Stomach (tissue), 4 donors: ENCODE data around the gene ADM2.
"Not testable (repeated sequence)": the region's sequence is repeated elsewhere in the genome, so short reads cannot be mapped to it uniquely, and the experiment has no call there.

Experiments used
- CTCF ChIP-seq, 7 experiments: fragments of 450-650 bp in 4 of 7; fragments of 200-600 bp in 3 of 7; sonication (generic) in 3 of 7; IDR thresholded peaks; one replicate each; pipeline ENCODE4 v1.5.1; 2016 to 2019; ENCODE audit warnings: antibody characterized with exemption in 7 of 7, control low read depth in 2 of 7, mild to moderate bottlenecking in 1 of 7
- POLR2A ChIP-seq, 4 donors: fragments of 450-650 bp; IDR thresholded peaks; one replicate each; pipeline ENCODE4 v1.6.1; 2016; ENCODE audit warnings: antibody characterized with exemption in 4 of 4, control low read depth in 2 of 4, mild to moderate bottlenecking in 1 of 4, moderate library complexity in 1 of 4

DNA sequence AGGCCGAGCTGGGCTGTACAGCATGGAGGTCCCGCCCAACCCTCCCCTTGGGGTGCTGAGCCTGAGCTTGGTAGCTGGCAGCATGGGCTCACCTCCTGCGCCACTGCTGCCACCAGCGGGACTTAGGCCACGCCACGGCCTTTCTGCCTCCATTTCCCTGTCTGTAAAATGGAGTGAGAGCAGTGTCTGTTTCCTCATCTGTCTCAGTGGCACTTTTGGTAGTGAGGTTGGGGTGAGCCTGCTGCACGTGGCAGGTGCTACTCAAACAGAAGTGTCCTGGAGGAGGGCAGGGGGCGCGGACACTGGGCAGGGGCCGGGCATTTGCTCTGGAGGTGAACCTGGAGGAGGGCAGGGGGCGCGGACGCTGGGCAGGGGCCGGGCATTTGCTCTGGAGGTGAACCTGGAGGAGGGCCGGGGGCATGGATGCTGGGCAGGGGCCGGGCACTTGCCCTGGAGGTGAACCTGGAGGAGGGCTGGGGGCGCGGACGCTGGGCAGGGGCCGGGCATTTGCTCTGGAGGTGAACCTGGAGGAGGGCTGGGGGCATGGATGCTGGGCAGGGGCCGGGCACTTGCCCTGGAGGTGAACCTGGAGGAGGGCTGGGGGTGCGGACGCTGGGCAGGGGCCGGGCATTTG is 48.3 kb upstream of the ADM2 start:
- not testable (repeated sequence) for TF ChIP-seq POLR2A, CTCF (IDR thresholded peaks at IDR 0.05)
